Hematopoietic multipotent progenitor cell treated with erythropoietin and hydrocortisone succinate and interleukin-3 and kit ligand, for 6 days (in vitro differentiated cells): Measurements from ENCODE around the gene NPIPA8.
"Not testable (repeated sequence)": the region's sequence is repeated elsewhere in the genome, so short reads cannot be mapped to it uniquely, and the experiment has no call there.

Experiments
- DNase-seq: peaks from one replicate; pipeline ENCODE4 v3.0.0-alpha.2; 2015

The NPIPA8 gene

DNA sequence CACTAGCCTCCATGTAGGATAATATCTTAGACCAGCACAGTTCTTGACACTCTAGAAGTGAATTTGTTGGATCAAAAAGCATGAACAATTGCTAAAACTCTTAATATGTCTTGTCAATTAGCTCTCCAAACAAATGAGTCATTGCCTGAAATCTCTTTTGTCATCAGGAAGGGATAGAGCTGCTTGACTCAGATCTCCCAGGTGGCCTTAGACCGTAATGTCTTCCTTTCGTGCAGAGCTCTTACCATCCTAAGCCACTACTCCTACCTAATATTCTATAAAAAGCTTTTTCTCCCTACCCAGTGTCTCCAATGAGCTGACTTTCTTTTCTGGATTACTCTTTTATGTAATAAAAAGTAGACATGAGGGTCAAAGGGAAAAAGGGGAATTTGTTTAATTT, 66.4 kb downstream of the NPIPA8 start:
- DNase-seq: not testable (repeated sequence)
